ENCODE data around the gene PTP4A2.

PTP4A2 gene

GRCh38 chr1:31923901-31924535 is 14.2 kb downstream of the PTP4A2 start:
- H3K4me3 ChIP-seq (replicated peaks; ENCODE audit: low read depth, low read length), result no peak overlapping the region
- no peak for DNase-seq (ENCODE audit: extremely low read depth, low read depth)
- TF ChIP-seq, protein P1, sequence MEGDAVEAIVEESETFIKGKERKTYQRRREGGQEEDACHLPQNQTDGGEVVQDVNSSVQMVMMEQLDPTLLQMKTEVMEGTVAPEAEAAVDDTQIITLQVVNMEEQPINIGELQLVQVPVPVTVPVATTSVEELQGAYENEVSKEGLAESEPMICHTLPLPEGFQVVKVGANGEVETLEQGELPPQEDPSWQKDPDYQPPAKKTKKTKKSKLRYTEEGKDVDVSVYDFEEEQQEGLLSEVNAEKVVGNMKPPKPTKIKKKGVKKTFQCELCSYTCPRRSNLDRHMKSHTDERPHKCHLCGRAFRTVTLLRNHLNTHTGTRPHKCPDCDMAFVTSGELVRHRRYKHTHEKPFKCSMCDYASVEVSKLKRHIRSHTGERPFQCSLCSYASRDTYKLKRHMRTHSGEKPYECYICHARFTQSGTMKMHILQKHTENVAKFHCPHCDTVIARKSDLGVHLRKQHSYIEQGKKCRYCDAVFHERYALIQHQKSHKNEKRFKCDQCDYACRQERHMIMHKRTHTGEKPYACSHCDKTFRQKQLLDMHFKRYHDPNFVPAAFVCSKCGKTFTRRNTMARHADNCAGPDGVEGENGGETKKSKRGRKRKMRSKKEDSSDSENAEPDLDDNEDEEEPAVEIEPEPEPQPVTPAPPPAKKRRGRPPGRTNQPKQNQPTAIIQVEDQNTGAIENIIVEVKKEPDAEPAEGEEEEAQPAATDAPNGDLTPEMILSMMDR (IDR thresholded peaks at IDR 0.05; ENCODE audit: low read depth, low read length, missing control alignments), result no peak

GRCh38 chr1:31920956-31921355 is 17.2 kb downstream of the PTP4A2 start:
- no peak for DNase-seq (ENCODE audit: extremely low read depth, low read depth)
- TF ChIP-seq, protein P1 (IDR thresholded peaks at IDR 0.05; ENCODE audit: low read depth, low read length, missing control alignments), result no peak
- H3K4me3 ChIP-seq (replicated peaks; ENCODE audit: low read depth, low read length), result no peak overlapping the region

DNA sequence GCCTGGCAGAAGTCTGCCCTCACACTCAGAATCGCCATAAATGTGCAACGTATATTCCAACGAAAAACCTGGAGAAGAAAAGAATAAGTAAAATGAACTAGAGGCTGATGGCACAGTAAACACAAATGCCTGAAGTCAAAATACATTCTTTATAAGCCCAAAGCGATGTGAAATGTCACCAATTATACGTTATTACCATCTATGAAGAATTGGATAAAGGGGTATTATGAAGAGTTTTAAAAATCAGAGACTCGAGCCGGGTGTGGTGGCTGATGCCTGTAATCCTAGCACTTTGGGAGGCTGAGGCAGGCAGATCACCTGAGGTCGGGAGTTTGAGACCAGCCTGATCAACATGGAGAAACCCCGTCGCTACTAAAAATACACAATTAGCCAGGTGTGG is 18.6 kb downstream of the PTP4A2 start:
- TF ChIP-seq, protein P1 (IDR thresholded peaks at IDR 0.05; ENCODE audit: low read depth, low read length, missing control alignments), result no peak
- DNase-seq (ENCODE audit: extremely low read depth, low read depth), result no peak
- no peak overlapping the region for H3K4me3 ChIP-seq (replicated peaks; ENCODE audit: low read depth, low read length)

GRCh38 chr1:31915438-31915837 is 22.7 kb downstream of the PTP4A2 start:
- no peak overlapping the region for H3K4me3 ChIP-seq (replicated peaks; ENCODE audit: low read depth, low read length)
- TF ChIP-seq, protein P1 (IDR thresholded peaks at IDR 0.05; ENCODE audit: low read depth, low read length, missing control alignments), result no peak
- DNase-seq (ENCODE audit: extremely low read depth, low read depth), result no peak

DNA sequence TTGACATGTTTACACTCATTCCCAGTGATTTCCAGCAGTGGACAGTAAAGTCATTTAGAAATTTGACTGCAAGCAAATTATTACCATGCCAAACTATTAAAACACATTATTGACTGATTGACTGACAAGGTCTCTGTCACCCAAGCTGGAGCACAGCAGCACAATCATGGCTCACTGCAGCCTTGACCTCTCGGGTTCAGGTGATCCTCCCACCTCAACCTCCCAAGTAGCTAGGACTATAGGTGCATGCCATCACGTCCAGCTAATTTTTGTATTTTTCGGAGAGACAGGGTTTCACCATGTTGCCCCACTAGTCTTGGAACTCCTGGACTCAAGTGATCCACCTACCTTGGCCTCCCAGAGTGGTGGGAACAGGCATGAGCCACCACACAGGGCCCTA is 24.2 kb downstream of the PTP4A2 start:
- DNase-seq (ENCODE audit: extremely low read depth, low read depth), result no peak
- H3K4me3 ChIP-seq (replicated peaks; ENCODE audit: low read depth, low read length), result no peak overlapping the region
- TF ChIP-seq, protein P1 (IDR thresholded peaks at IDR 0.05; ENCODE audit: low read depth, low read length, missing control alignments), result no peak

DNA sequence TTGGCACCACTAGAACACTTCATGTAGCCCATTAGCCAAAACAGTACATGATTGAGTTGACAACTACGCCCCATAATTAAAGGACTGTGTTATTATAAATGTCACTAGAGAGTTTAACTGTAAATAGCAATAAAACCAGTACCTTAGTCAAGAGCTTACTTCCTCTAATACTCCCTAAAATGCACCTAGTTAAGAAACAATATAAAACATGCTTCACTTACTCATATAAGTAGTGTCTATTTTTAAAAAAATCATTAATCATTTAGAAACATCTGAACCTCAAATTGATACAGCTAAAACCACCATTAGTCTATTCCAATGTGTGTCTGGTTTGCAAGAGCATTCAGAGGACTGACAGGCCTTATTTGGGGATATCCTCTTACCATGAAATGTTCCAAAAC is 25.3 kb downstream of the PTP4A2 start:
- no peak overlapping the region for H3K4me3 ChIP-seq (replicated peaks; ENCODE audit: low read depth, low read length)

More for the DNA sequence above, 25.3 kb downstream of the PTP4A2 start:
- DNase-seq (ENCODE audit: extremely low read depth, low read depth), result no peak
- TF ChIP-seq, protein P1 (IDR thresholded peaks at IDR 0.05; ENCODE audit: low read depth, low read length, missing control alignments), result no peak
